ENCODE data around the gene EXOC7. TPM values are rescaled to one million over a fixed set of nuclear protein-coding genes. Genes with fewer than 3 reads are reported as not detected.

Gene EXOC7
- total RNA-seq, 4 donors from 2014 or later = 69.3 to 107 (median 83.9) TPM

- Histone ChIP-seq H3K4me1 (no peaks in the 10 kb centered on the region), H3K9me3 (no peaks in the 10 kb centered on the region), H3K4me3 (no peak overlapping the region), H3K27ac (no peak overlapping the region), H3K27me3 (peaks cover 60% of the 10 kb centered on the region), H3K36me3 (no peaks in the 10 kb centered on the region)
- no peak for ATAC-seq
- 42% methylated on average over 16 of the region's 21 CpGs; no CpG with 5 or more reads in 1 of the 2 donors for WGBS, 2 donors (ENCODE audit: low coverage in 1 of 2)
- TF ChIP-seq POLR2A (IDR thresholded peaks at IDR 0.05) (no peak), POLR2AphosphoS5 (IDR thresholded peaks at IDR 0.05) (no peak), EP300 (IDR thresholded peaks at IDR 0.05) (no peak), CTCF (IDR thresholded peaks at IDR 0.05) (no peak)
These were observed 27.6 kb upstream of the EXOC7 start for GRCh38 chr17:76131051-76131691.

GRCh38 chr17:76130473-76130872 is 26.9 kb upstream of the EXOC7 start:
- ATAC-seq = no peak

GRCh38 chr17:76125922-76126321 is 22.3 kb upstream of the EXOC7 start:
- ATAC-seq = no peak
- Histone ChIP-seq H3K27ac (no peak overlapping the region), H3K27me3 (peaks cover 13% of the 10 kb centered on the region), H3K4me1 (peaks cover 0 to 12% (median 5%) of the 10 kb centered on the region in 3 donors), H3K9me3 (no peaks in the 10 kb centered on the region), H3K4me3 (no peak overlapping the region), H3K36me3 (no peaks in the 10 kb centered on the region)
- 85% methylated on average over 1 of the region's 1 CpG; no CpG with 5 or more reads in 1 of the 2 donors for WGBS, 2 donors (ENCODE audit: low coverage in 1 of 2)
- TF ChIP-seq POLR2A (IDR thresholded peaks at IDR 0.05) (no peak), CTCF (IDR thresholded peaks at IDR 0.05) (no peak), POLR2AphosphoS5 (IDR thresholded peaks at IDR 0.05) (no peak), EP300 (IDR thresholded peaks at IDR 0.05) (no peak)

More at GRCh38 chr17:76130473-76130872, 26.9 kb upstream of the EXOC7 start:
- H3K4me3 ChIP-seq = no peak overlapping the region
- TF ChIP-seq CTCF (IDR thresholded peaks at IDR 0.05) = no peak
- no peaks in the 10 kb centered on the region for H3K36me3 ChIP-seq
- H3K27ac ChIP-seq = no peak overlapping the region
- no peaks in the 10 kb centered on the region for H3K9me3 ChIP-seq
- no peaks in the 10 kb centered on the region for H3K4me1 ChIP-seq
- peaks cover 53% of the 10 kb centered on the region for H3K27me3 ChIP-seq
- 10 to 38% methylated on average over 4 to 13 of the region's 13 CpGs for WGBS, 2 donors (ENCODE audit: low coverage in 1 of 2)

GRCh38 chr17:76125391-76125675 is 21.7 kb upstream of the EXOC7 start:
- Histone ChIP-seq H3K9me3 (no peaks in the 10 kb centered on the region), H3K4me1 (peaks cover 0 to 12% (median 5%) of the 10 kb centered on the region in 3 donors), H3K27me3 (peaks cover 10% of the 10 kb centered on the region), H3K36me3 (no peaks in the 10 kb centered on the region), H3K4me3 (no peak overlapping the region), H3K27ac (no peak overlapping the region)
- no peak for TF ChIP-seq EP300 (IDR thresholded peaks at IDR 0.05)
- no peak for TF ChIP-seq POLR2A (IDR thresholded peaks at IDR 0.05)
- TF ChIP-seq POLR2AphosphoS5 (IDR thresholded peaks at IDR 0.05) = no peak
- TF ChIP-seq CTCF (IDR thresholded peaks at IDR 0.05) = no peak
- WGBS, 2 donors (ENCODE audit: low coverage in 1 of 2) = 88% methylated on average over 4 of the region's 5 CpGs; no CpG with 5 or more reads in 1 of the 2 donors
- ATAC-seq = no peak

- no peak overlapping the region for H3K27ac ChIP-seq
- no peak overlapping the region for H3K4me3 ChIP-seq
- 76 to 80% methylated on average over 12 to 15 of the region's 22 CpGs for whole genome bisulfite sequencing, 2 donors (ENCODE audit: low coverage in 1 of 2)
- H3K4me1 ChIP-seq = peaks cover 0 to 12% (median 5%) of the 10 kb centered on the region in 3 donors
- no peaks in the 10 kb centered on the region for H3K9me3 ChIP-seq
- peaks cover 11% of the 10 kb centered on the region for H3K27me3 ChIP-seq
- no peaks in the 10 kb centered on the region for H3K36me3 ChIP-seq
- no peak for ATAC-seq
- TF ChIP-seq POLR2A (IDR thresholded peaks at IDR 0.05) (no peak), EP300 (IDR thresholded peaks at IDR 0.05) (no peak), POLR2AphosphoS5 (IDR thresholded peaks at IDR 0.05) (no peak), CTCF (IDR thresholded peaks at IDR 0.05) (no peak)
These were observed 21.2 kb upstream of the EXOC7 start for GRCh38 chr17:76124582-76125390.
